NCI-H2171 (cell line): Measurements from ENCODE around the gene B9D1.

Source experiments
- DNase-seq: peaks from one replicate; lab custom pipeline; 2025; lab: John Stamatoyannopoulos, UW

B9D1 gene

GRCh38 chr17:19302791-19303331 lies 59.7 kb downstream of the B9D1 start:
- DNase-seq, result no peak

GRCh38 chr17:19301973-19302372 lies 60.5 kb downstream of the B9D1 start:
- DNase-seq, result no peak

GRCh38 chr17:19301274-19301951 lies 61.1 kb downstream of the B9D1 start:
- DNase-seq, result no peak

GRCh38 chr17:19299866-19300265 lies 62.7 kb downstream of the B9D1 start:
- DNase-seq, result no peak

GRCh38 chr17:19299214-19299747 lies 63.2 kb downstream of the B9D1 start:
- DNase-seq, result no peak

- no peak for DNase-seq
Measured at GRCh38 chr17:19298569-19299213, 63.8 kb downstream of the B9D1 start.

- no peak for DNase-seq
Measured at GRCh38 chr17:19296786-19297778, 65.4 kb downstream of the B9D1 start.

GRCh38 chr17:19295473-19296135 lies 66.9 kb downstream of the B9D1 start:
- DNase-seq, result no peak

- DNase-seq, result no peak
Measured at GRCh38 chr17:19294443-19294842, 68.1 kb downstream of the B9D1 start.
